ENCODE results near the gene GDI1. TPM values are rescaled to one million over a fixed set of nuclear protein-coding genes. Genes with fewer than 3 reads are reported as not detected.

GDI1 gene
- polyA plus RNA-seq, 1 donor = 91.8 TPM

DNA sequence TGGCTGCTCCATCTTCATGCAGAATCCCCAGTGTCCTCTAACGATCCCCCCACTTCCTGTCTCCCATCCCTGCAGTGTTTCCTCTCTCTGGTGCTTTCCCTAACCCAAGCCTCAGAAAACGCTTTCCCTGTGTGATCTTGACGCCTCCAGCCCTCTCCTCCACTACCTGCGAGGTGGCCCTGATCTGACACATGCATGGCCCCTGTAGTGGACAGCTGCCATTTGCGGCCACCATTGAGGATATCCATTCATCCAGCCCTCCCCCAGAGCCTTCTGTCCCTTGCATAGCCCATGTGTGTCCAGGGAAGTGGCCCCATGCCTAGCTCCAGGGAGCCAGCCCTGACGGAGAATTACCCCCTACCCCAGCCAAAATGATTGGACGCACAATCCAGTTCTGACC is 46.4 kb downstream of the GDI1 start:
- DNase-seq = no peak

DNA sequence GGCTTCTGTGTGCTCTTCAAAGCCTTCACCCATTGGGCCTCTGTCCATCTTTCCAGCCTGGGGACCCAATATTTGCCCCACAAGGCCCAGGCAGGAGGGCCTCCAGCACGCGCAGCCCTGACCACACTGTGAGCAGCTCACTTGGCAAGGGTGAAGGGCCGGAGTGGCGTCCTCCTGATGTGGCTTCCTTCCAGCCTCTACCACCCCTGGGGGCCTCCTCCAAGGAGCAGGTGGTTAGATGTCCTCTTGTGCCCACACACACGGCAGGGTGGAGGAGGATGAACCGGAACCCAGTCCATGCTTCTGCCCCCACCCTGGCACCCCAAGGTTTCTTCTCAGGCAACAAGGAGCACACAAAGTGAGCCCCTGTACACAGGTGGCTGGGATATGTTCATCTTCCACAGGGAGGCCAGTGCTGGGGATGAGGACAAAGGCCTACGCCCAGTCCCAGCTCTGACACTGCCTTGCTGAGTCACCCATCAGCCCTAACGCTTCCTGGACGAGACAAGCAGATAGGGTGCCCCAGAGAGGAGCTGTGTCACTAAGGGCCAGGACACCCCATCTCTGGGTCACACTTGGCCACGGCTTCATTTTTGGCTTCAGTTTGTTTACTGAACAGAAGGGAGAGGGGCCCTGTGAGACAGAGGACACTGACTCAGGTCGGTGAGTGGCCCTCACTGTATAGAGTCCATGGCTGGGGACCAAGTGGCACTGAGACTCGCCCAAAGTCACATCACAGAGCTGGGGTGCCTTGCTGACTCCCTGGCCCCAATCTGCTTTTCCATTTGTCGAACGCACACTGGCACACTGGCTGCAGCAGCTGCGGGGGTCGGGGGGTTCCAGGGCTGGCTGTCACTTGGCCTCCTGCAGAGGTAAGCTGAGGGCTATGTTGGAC is 47.5 kb downstream of the GDI1 start:
- no peak for DNase-seq

DNA sequence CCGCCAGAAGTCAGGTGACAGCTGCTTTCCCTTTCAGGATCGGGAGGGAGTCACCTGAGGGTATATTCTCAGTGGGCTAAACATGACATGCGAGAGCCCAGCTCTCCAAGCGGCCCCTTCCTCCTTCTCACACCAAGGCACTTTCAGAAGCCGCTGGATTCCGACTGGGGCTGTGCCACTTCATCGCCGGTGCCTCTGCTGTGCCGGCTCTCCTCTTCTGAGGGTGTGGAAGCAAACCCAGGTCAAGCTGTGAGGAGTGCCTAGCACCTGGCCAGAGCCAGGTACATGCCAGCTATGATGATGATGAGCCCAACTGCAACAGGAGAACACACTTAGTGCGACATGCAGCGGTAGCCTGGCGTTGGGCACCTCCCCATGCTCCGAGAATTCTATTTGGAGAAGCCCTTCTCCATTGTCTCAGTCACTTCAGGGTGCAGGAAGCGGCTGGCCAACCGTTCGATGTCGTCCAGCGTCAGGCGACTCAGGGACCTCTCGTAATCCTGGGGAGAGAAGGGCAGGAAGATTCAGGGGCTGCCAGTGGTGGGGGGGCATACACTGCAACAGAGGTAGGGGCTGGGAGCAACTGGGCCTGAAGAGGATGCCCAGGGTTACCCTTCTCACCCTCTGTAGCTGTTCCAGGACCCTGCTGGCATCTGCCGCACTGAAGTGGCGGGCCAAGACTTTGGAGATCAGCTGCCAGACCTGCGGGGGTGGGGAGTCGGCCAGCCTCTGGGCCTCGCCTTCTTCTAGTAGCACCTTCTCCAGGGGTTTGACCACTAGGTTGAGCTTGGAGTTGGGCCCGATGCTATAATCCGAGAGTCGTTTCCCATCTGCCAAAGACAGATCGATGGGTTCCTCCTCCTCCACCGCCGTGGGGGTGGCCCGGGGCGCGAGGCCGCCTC is 48.4 kb downstream of the GDI1 start:
- DNase-seq = no peak

DNA sequence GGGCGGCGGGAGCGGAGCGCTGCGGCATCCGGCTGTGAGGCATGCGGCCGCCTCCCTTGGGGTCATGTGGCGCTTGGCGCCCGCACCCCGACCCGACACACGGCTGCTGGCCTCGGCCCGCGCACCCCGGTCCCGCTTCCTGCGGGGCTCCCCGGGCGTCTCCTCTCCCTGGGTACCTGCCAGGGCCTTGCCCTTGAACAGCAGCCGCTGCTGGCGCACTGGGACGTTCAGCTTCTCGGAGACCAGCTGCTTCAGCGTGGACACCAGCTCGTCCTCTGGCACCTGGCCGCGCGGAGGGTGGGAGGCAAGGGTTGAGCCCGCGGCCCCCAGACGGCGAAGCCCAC is 49.1 kb downstream of the GDI1 start:
- DNase-seq = no peak

DNA sequence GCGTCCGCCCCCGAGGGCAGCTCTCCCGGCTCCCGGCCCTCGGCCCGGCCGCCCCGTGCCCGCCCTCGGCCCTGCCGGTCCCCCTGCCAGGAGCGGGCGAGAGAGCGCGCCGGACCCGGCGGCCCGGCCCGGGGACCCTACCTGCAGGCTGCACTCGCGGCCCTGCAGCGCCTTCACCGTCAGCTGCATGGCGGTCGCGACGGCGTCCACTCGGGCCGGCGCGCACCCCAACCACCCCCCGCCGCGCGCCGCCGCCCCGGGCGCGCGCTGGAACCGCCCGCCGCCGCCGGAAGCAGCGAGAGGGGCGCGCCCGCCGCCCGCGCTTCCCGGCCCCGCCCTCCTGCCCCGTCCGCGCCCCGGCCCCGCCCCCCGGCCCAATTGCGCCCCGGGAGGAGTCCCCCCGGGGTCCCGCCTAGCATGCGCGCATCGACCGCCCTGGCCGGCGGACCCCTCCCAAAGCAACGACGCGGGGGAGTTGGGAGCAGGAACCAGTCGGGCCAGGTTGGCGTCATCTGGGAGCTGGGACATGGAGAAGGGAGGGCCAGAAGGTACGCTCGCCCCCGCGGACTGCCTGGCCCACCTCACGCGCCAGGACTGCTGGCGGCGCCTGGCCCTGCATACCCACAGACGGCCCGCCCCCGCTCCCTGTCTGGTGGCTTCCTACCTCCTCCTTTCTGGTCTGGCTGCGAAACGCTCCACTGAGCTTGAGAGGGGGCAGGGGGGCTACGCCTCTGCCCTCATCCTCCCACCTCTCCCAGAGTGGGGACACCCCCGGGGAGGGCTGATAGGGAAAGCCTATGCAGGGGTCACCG is 49.6 kb downstream of the GDI1 start, which contains the start of gene UBL4A:
TSS of gene UBL4A (minus strand) at position 220 of the 812 bp plus-strand sequence. CDS start at position 189, 31 bp downstream.
- no peak for DNase-seq

DNA sequence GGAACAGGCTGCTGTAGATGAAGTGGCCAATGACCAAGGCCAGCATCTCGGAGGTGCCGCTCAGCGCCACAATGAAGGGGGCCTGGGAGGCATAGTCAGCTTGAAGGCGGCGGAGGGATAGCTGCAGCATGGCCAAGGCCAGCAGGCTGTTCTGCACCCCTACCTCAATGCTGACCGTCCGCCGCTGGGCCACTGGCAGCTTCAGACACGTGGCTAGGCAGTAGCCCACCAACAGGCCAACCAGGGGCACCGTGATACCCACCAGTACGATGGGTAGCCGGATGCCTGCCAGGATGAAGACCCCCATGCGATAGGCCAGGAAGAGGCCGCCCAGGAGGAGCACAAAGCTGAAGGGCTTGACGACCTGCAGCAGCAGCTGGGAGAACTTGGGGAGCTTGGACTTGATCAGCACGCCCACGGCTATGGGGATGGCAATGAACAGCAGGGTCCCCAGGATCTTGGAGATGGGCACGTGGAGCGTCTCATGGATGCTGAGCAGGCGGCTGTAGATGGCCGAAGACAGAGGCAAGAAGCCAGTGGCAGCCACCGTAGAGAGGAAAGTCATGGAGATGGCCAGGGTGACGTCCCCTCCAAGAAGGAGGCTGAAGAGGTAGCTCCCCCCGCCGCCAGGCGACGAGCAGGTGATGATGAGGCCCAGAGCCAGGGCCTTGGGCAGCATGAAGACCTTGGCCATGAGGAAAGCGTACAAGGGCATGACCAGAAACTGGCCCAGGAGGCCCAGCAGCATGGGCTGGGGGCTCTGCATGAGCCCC is 50.8 kb downstream of the GDI1 start:
- no peak for DNase-seq

DNA sequence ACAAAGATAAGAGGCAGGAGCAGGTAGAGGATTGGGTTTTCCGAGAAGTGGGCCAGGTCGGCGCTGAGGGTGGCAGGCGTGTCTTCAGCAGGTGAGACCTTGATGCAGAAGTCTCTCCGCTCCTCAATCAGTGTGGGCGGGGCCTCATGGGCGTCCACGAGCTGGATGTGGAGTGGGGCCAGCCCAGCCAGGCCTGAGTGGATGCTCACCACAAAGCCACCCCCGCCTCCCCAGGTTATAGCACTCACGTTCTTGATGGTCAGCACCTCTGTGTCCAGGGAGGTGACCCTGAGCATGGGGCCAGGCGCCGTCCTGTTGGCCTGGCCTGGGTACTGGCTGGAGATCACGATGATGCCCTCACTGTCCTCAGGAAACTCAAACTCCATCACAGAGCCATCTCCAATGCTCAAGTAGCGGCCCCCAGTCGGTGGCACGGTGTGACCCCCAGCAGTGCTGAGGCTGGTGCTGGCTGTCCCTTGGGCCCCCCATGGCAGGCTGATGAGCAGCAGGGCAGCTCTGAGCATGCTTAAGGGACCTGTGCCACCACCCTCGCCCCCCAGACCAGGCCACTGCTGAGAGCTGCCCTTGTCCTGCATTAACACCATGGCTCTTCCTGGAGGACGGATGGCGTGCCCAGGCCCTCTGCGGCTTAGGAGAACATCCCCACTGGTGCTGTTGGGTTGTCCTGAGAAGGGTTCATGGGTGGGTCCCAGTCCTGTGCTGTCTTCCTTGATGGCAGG is 51.6 kb downstream of the GDI1 start:
- no peak for DNase-seq

DNA sequence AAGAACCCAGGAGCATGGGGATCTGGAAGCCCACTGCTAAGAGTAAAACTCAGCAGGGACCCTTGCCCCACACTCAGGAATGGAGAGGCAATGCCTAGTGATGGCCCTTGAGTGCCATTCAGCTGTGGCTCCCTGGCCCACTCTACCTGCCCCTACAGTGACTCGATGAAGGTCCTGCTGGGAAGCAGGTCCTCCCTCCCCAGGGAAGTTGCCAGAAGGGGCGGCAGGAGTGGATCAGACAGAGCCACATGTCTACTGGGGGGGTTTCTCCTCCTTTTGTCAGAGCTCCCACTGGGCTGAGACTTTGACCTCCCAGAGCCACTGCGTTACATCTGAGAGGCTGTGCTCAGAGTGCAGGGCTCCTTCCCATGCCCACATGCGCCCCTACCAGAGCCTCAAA is 52.2 kb downstream of the GDI1 start:
- DNase-seq = no peak

DNA sequence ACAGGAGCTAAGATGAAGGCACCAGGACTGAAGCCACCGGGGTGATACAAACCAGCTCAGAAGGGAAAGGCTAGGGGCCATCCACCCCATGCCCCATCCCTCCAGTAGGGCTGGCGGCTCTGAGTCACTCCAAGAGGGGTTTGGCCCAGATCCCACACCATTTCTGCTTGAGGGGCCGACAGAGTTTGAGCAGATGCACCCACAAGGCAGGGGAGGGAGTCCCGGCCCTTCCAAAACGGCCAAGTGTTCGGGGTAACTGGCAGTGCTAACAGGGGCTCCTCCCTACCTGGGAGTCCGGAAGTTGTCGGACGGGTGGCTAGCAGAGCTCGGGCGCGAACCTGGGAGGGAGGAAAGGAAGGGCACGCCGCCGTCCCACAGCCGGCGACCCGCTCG is 53.1 kb downstream of the GDI1 start:
- DNase-seq = no peak

DNA sequence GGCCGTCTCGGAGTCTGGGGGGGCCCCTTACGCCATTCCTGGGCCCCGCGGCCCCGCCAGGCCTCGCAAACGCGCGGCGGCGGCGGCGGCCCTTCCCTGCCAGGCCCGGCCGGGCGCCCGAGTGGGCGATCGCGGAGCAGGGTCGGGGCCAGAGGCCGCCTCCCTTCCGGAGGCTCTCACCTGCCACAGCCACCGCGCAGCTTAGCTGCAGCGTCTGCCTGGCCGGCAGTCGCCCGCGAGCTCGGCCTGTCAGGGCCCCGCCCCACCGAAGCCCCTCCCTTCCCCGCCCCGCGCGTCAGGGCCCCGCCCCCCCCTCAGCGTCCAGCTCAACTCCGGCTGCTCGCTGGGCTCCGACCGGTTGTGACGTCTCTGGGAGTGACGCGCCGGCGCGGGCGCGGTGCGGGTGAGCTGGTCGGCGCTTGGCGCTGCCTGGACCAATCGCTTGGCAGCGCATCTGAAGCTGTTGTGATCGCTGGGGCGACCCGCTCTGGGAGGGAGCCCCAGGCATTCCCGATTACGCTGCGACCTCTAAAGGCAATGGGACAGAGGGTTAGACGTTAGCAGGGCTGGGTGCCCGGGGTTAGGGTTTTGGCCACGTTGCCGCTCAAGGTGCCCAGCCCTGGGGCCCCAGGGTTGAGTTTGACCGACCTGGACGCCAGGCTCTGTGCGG is 53.6 kb downstream of the GDI1 start, which contains the start of gene SLC10A3:
TSS of gene SLC10A3 (minus strand) at position 216 of the 670 bp plus-strand sequence. CDS start 1,689 bp downstream, outside the sequence.
- peak; percentile 90 for DNase-seq

Other genes starting within 250 kb of the GDI1 start
- not detected for gene OPN1MW2, start 217.4 kb upstream of the GDI1 start, polyA plus RNA-seq (ENCODE audit: insufficient read length)
- gene OPN1MW3, start 179.6 kb upstream of the GDI1 start, polyA plus RNA-seq (ENCODE audit: insufficient read length) = not detected
- not detected for gene TEX28, start 142.0 kb upstream of the GDI1 start, polyA plus RNA-seq (ENCODE audit: insufficient read length)
- 0.67 TPM for gene TKTL1, start 141.4 kb upstream of the GDI1 start, polyA plus RNA-seq (ENCODE audit: insufficient read length)
- 304 TPM for gene FLNA, start 62.5 kb upstream of the GDI1 start, polyA plus RNA-seq (ENCODE audit: insufficient read length)
- gene EMD, start 57.9 kb upstream of the GDI1 start, polyA plus RNA-seq (ENCODE audit: insufficient read length) = 51.6 TPM
- 5,697 TPM for gene RPL10, start 38.8 kb upstream of the GDI1 start, polyA plus RNA-seq (ENCODE audit: insufficient read length)
- gene DNASE1L1, start 27.9 kb upstream of the GDI1 start, polyA plus RNA-seq (ENCODE audit: insufficient read length) = 44.6 TPM
- gene TAFAZZIN, start 25.6 kb upstream of the GDI1 start, polyA plus RNA-seq (ENCODE audit: insufficient read length) = 29.9 TPM
- 65.6 TPM for gene ATP6AP1, start 8.5 kb upstream of the GDI1 start, polyA plus RNA-seq (ENCODE audit: insufficient read length)
- 63.5 TPM for gene FAM50A, start 7.0 kb downstream of the GDI1 start, polyA plus RNA-seq (ENCODE audit: insufficient read length)
- 41.3 TPM for gene PLXNA3, start 21.1 kb downstream of the GDI1 start, polyA plus RNA-seq (ENCODE audit: insufficient read length)
- 13.6 TPM for gene LAGE3, start 42.1 kb downstream of the GDI1 start, polyA plus RNA-seq (ENCODE audit: insufficient read length)
- 25.9 TPM for gene UBL4A, start 49.5 kb downstream of the GDI1 start, polyA plus RNA-seq (ENCODE audit: insufficient read length)
- 12.2 TPM for gene SLC10A3, start 53.5 kb downstream of the GDI1 start, polyA plus RNA-seq (ENCODE audit: insufficient read length)
- 33.9 TPM for gene FAM3A, start 79.1 kb downstream of the GDI1 start, polyA plus RNA-seq (ENCODE audit: insufficient read length)
- gene G6PD, start 109.7 kb downstream of the GDI1 start, polyA plus RNA-seq (ENCODE audit: insufficient read length) = 12.3 TPM
- 14.4 TPM for gene IKBKG, start 110.5 kb downstream of the GDI1 start, polyA plus RNA-seq (ENCODE audit: insufficient read length)
- gene CTAG1A, start 148.0 kb downstream of the GDI1 start, polyA plus RNA-seq (ENCODE audit: insufficient read length) = not detected
- not detected for gene CTAG1B, start 182.1 kb downstream of the GDI1 start, polyA plus RNA-seq (ENCODE audit: insufficient read length)
- gene CTAG2, start 216.4 kb downstream of the GDI1 start, polyA plus RNA-seq (ENCODE audit: insufficient read length) = not detected